PC-9 (cell line): ENCODE results near the gene PNMA8C.
"Not testable (repeated sequence)": the region's sequence is repeated elsewhere in the genome, so short reads cannot be mapped to it uniquely, and the experiment has no call there.

Source experiments
- CTCF ChIP-seq: fragments of 200-600 bp; sonication (generic); conservative IDR thresholded peaks from 2 replicates; pipeline ENCODE4 v1.6.1; 2017; ENCODE audit warnings: mixed run types, antibody characterized with exemption, mild to moderate bottlenecking, moderate library complexity
- EZH2 ChIP-seq: fragments of 200-600 bp; sonication (generic); IDR thresholded peaks from 2 replicates; pipeline ENCODE4 v1.8.0; 2017; ENCODE audit warnings: antibody characterized with exemption, low read depth

- not testable (repeated sequence) for TF ChIP-seq CTCF, EZH2
These were observed 30.8 kb downstream of the PNMA8C start for GRCh38 chr19:46397801-46398479.
